ENCODE results near the gene WDPCP.

- no peak for TF ChIP-seq CTCF (conservative IDR thresholded peaks at IDR 0.05 in 1 of 2, IDR thresholded peaks at IDR 0.05 in 1 of 2; ENCODE audit: extremely low read depth in 1 of 2, insufficient read depth in 1 of 2, low read depth in 1 of 2, low read length in 2 of 2)
- TF ChIP-seq EZH2 (IDR thresholded peaks at IDR 0.05; ENCODE audit: borderline replicate concordance, low read length): no peak
These were observed 209.7 kb downstream of the WDPCP start for GRCh38 chr2:63378589-63378988.

All from mammary epithelial cell (primary cell).